GM18499 (cell line): Measurements from ENCODE around the gene TNIK.
"Not testable (repeated sequence)": the region's sequence is repeated elsewhere in the genome, so short reads cannot be mapped to it uniquely, and the experiment has no call there.

Source experiments
- ATAC-seq: cut with Tn5 transposase; IDR thresholded peaks from one replicate; pipeline ENCODE4 v1.9.1; 2021; ENCODE audit warnings: moderate number of reproducible peaks; ENCODE audit not compliant: insufficient read depth, unreplicated experiment

The TNIK gene

DNA sequence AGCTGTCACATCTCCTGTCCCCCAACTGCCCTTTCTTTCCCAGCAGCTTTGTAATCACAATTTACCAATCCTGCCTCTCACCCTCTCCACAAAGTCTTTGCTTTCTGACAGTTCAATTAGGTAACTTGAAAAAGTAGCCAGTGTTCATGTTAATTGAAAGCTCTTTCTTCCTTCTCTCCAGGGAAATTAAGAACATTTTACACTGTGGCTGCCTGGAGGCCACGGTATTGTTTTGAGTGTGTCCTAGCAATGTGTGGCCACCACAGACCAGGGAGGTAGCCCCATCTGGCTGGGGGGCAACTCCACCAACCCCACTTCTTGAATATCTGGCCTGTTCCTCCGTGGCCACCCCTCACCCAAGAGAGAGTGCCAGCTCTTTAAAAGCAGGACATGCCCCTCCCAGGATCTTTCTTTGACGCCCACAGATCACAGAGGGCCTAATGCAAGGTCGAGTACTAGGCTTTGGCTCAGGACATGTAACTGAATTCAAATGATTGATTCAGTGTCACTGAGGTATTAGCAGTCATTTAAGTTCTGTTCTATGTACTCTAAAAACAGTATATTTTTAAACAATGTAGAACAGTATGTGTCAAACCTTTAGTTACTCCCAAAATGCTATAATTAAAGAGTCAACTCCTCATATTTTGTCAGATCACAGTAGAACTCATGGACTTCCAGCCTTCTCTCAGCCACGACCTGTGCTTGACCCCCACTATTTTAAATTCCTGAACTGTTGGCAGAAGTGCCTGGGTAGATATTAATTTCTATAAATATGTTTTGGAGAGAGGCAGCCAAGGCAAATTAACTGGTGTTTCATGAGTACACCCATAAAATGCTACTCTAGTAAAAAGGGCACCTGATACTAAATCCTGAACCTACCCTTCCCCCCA lies 164.5 kb downstream of the TNIK start:
- no peak for ATAC-seq

DNA sequence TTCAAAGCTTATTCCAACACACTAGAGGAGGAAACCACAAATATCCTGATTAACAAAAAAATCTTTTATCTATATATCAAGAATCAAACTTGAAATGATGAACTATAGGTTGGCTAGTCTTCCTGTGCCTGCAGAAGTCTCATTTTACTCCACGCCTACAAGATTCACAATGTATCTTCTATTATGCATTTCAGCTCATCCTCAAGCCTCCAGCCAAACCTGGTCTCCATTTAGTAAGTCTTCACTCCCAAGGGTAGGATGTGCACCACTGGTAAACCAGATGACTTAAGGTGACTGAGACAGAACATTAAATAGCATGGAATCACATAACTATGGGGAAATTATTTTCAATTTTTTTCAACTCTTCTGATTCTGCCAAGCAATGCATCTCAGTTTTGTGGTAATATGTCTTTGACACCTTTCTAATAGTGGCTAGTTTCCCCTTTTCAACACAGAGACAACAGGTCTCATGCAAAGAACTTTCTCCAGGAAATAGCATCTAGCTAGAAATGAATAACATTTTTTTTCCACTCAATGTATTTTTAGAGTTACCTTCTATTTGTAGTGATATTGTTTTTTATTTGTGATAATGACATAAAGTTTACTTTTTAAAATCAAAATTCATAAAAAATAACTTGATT lies 166.9 kb downstream of the TNIK start:
- ATAC-seq, result peak; percentile 56

DNA sequence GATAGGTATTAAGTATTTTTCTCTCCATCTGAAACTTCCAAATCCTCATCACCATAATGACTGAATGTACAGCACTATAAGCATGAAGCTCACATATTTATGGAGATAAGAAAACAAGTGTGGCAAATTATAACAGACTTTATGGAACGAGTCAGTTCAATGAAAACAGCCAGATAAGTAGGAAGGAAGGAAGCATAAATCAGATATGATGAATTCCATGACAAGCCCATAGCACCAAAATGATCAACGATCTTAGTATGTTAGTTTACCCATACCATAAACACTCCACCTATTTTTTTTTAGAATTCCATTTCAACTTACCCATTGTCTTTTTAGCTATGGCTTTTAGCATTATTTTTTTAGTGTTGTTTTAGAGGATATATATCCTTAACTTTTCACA lies 169.5 kb downstream of the TNIK start:
- ATAC-seq, result no peak

DNA sequence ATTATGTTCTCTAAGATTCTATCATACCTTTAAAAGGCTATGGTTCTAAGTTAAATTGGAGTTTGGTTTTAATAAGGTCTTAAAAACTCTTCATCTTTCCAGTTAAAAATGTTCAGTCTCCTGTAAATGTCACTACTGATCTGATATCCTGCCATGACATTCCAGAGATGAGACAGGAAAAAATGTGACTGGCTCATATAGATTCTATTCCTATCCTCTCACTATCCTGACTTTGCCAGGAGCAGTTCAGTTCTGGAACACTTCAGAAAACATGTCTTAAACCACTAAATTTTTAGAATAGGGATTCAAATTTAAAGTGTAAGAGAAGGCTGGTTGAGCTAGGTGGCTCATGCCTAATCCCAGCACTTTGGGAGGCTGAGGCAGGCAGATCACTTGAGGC lies 170.9 kb downstream of the TNIK start:
- no peak for ATAC-seq

DNA sequence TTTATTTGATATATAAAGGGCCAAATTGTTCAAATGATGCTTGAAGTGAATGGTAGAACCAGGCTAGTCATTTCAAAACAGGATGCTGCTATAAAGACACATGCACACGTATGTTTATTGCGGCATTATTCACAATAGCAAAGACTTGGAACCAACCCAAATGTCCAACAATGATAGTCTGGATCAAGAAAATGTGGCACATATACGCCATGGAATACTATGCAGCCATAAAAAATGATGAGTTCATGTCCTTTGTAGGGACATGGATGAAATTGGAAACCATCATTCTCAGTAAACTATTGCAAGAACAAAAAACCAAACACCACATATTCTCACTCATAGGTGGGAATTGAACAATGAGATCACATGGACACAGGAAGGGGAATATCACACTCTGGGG lies 172.4 kb downstream of the TNIK start:
- not testable (repeated sequence) for ATAC-seq

DNA sequence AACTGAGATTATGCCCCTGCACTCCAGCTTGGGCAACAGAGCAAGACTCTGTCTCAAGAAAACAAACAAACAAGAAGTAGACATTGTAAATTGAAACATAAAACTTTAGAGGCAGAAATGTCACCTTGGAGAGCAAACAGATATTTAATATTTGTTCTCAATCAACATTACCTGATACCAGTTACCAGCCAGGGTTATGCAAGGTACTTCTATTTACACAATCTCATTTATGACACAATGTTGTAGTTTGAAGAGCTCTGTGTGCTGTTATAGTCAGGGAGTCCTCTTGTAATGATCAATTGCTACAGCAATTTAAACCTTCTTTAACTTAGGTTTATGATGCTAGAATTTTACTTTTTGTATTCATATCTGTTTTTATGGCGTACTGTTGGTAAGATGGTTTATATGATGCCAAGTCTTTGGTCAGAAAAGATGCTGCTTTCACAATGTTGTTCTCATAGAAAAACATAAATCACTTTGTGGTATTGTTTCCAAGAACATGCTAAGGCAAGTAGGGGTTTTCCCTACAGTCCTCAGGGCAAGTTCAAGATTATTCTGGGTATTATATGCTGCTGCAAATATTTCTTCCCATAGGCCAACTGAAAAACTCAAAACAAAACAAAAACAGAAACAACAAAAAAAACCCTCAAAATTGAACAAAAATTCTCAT lies 173.5 kb downstream of the TNIK start:
- peak; percentile 54 for ATAC-seq

DNA sequence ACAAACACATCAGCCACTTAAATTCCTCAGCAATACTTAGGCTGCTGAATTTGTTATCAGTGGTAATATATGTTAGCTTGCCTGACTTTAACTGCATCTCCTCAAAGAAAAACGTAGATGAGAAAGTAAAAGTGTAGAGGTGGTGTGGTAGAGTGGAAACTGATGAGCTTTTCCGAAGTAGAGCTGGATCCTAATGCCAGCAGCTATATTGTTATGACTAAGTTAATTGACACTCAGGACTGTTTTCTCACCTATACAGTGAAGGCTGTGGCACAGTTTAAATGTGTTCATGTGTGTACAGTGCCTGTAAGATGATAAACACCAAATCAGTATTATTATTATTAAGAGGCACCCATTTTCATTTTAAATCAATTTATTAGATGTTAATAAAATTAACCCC lies 174.9 kb downstream of the TNIK start:
- ATAC-seq, result no peak

DNA sequence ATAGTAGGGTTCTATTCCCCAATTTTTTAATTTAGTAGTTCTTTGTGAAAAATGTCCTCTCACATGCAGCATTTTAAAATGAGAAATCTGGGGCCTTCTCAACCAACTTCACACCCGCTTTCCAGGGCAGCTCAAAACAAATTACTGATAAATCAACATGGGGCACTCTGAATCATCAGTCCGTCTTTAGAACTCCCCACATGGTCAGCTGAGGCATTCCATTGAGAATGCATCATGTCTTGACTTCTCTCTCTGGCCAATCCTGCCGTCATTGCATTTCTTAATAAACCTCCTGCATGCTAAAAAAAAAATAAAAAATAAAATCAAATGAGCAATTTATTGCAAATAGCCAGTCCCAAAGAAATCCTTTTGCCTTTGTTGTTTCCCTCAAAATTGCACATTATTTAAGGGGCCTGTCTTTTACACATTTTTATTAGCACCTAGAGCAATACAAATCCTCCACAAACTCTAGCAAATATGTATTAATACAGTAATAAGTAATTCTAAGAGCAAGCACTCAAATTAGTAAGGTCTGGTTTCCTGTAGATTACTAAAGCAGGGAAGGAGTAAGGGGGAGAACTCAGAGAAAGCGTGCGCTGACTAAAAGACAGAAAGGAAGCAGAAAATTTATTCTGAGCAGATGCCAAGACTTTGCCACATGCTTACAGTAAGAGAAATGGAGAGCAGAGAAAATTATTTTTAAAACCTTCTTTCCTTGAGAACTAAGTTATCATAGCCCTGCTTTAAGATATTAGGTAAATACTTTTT lies 175.7 kb downstream of the TNIK start:
- ATAC-seq, result no peak

DNA sequence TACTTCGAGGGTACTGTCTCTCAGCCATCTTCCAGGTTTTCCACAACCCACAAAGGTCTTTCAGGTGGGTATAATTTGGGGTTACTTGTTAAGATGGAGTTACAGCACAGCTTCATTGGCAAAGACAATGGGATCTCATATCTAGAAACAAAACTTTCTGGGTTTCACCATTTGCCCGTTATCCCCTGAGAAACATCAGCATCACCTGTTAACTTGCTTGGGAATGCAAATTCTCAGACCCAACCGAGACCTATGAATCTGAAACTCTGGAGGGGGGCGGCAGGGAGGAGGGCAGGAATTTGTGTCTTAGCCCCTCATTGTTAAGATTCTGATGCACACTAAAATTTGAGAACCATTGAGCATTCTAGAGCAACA lies 176.4 kb downstream of the TNIK start:
- ATAC-seq, result no peak

DNA sequence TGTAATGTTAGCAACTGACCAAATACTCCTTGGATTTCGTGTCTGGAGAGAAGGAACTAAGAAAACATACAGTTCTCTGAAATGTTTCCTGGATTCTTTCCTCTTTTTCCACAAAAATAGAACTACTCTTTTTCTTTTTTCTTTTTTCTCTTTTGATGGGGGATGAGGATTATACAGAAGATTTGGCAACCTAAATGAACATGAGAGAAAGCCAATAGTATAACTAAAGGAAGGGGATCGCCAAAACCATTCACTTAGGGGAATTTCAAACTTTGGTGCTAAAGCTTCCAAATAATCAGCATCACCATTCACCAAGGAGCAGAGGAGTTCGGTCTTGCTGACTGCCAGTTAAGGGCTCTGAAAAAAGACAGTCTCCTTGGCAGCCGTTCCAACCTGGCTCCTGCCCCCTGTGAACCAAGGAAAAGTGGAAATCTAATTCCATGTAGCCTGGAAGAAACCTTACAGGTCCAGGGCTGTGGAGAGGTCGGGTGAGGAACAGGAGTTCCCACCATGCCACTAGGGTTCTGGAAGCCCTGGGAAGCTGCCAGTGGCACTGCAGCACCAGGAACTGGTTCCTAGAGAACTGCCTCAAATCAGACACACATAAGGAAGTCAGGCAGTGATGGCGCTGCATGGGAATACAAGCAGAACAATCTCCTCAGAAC lies 176.9 kb downstream of the TNIK start:
- no peak for ATAC-seq

DNA sequence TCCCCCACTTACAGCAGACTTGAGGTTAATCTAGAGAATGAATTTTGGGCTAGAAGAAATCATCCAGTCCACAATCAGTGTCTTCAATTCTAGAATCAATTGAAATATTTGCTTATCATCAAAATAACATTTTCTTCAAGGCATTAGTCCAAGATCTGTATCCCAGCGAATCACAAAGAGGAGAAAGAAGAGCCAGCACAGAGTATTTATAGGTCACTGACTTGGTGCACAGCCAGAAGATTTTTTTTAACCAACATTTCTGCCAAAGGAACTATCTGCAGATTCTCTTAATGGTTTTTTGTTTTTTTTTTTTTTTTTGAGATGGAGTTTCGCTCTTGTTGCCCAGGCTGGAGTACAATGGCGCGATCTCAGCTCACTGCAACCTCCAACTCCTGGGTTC lies 178.2 kb downstream of the TNIK start:
- no peak for ATAC-seq

DNA sequence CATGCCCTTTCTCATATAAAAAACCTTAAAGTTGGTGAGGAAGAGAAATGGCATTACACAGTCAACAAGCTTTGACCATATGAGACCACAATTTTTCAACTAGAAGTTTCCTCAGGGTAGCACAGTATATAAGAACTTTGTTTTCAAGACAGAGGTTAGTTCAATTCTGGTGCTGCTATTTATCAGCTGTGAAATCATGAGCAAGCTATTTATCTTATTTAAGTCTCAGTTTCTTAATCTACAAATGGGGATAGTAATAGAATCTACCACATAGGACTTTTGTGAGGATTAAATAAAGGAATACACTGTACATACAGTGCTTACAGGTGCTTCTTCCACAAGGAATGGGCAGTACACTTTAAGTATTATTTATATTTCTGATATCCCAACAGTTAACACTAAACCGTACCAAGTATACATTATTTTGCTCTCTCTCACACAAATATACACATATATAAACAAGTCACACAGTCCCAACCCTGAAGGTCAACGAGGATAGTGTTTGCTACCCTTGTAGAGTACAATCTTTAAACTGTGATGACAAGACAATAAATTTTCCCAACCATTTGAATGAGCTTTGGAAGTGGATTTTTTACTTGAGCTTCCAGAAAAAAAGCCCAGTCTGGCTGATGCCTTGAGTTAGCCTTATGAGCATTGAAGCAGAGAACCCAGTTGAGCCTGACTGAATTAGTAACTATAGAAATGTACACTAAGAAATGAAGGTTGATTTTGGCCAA lies 178.8 kb downstream of the TNIK start:
- ATAC-seq, result no peak

DNA sequence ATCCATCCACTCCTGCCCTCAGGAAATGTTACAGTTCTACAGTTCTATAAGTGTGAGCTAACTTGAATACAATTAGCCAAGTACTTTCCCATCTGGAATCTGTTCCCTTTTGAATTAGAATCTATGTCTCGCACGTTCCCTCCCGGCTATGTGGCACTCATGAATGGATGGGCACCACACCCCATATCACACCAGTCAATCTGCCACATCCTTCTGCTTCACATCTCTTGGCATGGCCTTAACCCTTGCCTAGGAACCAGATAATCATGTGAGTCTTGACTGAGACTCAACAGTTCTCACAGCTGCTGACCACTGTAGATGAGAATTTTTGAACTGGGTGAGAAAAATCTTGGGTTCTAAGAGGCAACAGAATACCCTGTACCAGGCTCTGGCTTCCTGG lies 180.2 kb downstream of the TNIK start:
- ATAC-seq, result no peak

DNA sequence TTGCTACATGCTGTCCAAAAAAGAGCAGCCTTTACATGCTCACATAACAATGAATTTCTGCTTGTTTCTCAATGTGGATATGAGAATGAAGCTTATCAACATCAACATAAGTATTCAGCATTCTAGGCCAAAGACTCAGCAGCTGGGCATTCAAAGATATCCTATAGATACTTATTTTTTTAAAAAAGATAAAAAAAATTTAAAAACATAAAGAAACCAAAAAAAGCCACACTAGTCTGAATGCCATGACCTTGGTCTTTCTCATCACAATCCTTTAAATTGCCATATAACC lies 182.0 kb downstream of the TNIK start:
- no peak for ATAC-seq

DNA sequence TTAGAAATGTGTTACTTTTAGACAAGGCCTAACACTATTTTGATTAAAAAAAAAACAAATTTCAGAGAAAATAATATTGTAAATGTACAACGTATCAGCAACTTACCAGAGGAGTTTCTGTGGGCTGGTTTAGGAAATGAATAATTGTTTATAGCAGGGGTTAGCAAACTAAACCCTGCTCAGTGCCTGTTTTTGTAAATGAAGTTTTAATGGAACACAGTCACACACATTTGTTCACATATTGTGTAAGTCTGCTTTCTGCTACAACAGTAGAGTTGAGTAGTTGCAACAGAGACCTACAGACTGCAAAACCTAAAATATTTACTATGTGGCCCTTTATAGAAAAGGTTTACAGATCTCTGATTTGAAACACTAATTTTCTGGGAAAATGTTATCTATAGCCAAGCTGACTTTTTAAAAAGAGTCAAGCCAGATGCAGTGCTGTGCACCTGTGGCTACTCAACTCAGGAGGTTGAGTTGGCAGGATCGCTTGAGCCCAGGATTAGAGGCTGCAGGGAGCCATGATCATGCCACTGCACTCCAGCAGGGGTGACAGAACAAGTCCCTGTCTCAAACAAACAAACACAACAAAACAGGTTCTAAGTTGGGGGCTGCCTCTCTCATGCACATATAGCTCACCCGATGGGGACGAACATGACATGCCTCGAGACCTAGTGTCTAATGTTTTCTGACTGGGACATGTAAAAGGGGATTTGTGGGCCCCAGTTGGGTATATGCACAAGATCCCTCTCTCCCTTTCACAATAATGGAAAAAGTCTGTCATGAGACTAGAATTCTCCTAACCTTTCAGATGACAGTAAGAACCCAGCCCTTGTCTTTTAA lies 182.5 kb downstream of the TNIK start:
- ATAC-seq, result no peak

DNA sequence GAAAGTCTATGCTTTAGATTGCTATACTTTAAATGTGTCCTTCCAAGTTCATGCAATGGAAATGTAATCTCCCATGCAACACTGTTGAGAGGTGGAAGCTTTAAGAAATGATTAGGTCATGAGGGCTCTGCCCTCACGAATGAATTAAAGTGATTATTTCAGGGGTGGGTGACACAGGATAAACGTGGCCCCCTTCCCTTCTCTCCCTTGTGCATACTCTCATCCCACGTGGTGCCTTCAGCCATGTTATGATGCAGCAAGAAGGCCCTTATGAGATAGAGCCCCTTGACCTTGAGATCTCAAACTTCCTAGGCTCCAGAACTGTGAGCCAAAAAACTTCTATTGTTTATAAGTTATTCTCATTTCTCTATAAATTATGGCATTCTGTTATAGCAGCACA lies 183.3 kb downstream of the TNIK start:
- ATAC-seq, result no peak

DNA sequence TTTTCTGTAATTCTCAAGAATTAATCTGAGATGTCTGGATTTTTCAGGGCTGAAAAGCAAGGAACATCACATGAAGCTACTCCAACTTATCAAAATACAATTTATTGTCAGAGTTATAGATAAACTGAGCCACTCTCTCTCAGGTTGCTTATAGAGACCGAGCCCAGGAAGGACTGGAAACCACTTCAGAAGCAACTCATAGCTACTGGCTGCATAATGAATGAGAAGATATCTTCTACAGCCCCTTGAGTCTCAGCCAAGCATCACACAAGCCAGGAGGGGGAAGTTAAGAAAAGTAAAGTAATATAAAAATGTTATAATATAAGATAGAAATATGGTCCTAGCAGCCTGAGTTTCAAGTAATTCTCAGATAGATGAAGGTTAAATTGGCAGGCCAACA lies 186.0 kb downstream of the TNIK start:
- no peak for ATAC-seq

DNA sequence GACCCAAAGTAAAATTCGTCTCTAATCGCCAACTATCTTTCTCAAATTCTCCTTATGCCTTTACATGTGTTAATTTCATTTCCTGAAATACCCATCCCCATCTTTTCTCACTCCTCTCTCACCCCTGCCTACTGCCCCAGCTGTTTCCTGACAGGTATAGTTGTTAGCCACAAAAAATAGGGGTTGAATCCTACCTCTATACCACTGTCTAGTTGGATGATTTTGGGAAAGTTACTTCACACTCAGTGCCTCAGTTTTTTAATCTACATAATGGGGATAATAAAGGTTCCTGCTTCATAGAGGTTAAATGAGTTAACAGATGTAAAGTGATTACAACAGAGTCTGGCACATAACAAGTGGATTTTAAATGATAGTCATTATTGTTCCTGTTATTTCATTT lies 189.7 kb downstream of the TNIK start:
- no peak for ATAC-seq

DNA sequence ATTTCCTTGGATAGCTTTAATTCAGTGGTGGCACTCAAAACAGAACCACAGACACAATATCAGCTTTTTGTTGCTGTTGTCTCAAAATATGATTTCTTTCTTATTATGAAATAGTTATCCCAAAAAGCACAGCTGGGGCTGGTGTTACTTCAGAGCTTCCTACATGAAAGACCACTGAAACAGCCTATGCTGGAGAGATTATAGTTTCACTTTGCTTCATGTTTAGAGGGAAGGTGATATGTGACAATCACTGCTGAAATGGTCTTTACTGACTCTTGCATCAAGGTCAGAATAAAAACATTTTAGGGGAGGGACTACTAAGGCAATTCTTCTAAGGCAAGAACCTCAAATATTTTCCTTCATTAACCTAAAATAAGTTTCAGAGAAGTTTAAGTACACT lies 190.7 kb downstream of the TNIK start:
- ATAC-seq, result no peak
